Erythroblast (primary cell): ENCODE results near the gene RIMBP2.

Experiments
- GATA1 ChIP-seq: IDR thresholded peaks from 2 replicates; pipeline ENCODE4 v1.6.1; 2011; ENCODE audit warnings: low read depth, mild to moderate bottlenecking, control low read depth, low read length, moderate library complexity
- POLR2A ChIP-seq: IDR thresholded peaks from 2 replicates; pipeline ENCODE4 v1.6.1; 2011; ENCODE audit warnings: mild to moderate bottlenecking, low read length

- TF ChIP-seq POLR2A (no peak), GATA1 (no peak)
These were observed 159.5 kb downstream of the RIMBP2 start for GRCh38 chr12:130556486-130557055.
